Stimulated activated CD4-positive, alpha-beta T cell treated with anti-CD3 and anti-CD28 coated beads, Interleukin-4, amount 100 ng/mL, for 24 hours (primary cell): ENCODE data around the gene BCAR3.
"Not testable (repeated sequence)": the region's sequence is repeated elsewhere in the genome, so short reads cannot be mapped to it uniquely, and the experiment has no call there.

Source experiments
- DNase-seq: peaks from one replicate; pipeline ENCODE4 v3.0.0-alpha.2; 2020

Gene BCAR3

DNA sequence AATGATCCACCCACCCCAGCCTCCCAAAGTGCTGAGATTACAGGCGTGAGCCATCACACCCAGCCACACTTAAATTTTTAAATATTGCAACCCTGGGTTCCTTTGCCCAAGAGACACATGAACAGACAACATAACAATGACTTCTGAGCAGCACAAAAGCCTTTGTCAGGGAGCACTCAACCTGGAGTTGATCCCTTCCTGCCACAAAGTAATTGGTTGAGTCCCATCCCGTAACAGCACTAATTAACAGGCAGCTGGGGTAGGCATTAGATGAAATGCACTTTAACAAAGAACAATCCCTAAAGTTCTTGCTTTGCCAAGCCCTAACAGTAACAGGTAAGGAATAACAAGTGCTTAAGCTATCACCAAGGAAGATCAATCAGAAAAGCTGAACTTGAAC is 5.9 kb upstream of the BCAR3 start:
- no peak for DNase-seq

DNA sequence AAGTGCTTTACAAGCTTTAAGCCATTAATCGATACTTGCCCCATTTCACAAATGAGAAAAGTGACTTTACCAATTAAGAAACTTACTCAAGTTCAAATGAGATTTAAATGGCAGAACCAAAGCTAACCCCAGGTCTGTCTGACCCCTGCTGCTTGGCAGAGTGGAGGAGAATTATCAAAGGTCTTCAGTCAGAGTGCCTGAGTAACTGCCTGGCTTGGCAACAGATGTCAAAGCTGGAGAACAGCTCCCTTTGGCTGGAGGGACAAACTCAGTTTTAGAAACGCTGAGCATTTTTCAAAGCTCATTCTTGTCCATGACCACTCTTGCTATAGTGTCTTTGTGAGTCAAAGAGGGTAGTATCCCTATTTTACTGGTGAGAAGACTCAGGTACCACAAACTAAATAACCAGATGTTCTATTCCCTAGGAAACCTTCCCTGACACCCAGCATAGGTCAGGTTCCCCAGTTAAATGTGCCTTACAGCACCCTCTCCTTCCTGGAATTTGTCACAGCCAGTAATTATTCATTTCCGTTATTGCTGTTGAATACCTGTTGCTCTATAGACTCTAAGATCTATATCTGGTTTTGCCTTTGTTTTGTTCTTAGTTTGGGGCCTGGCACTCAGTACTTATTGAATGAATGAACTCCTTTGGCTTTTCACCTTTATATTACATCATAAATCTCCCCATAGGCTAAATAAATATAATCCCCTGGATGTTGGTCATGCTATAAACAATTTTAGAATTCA is 5.0 kb upstream of the BCAR3 start:
- DNase-seq = no peak

DNA sequence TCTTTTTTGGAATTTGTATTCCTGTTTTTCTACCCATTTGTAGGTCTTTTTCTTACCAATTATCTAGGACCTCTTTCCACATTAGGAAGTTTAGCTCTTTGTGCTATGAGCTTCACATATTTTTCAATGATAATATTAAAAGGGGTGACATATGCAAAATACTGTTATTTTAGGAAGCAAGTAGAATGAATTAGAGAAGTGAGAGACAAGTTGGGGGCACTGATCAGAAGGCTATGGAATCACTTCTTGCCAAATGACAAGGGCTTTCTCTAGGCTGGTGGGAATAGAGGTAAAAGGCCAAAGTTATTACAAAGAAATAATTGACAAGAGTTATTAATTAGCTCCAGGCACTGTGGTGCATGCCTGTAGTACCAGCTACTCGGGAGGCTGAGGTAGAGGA is 4.3 kb upstream of the BCAR3 start:
- no peak for DNase-seq

DNA sequence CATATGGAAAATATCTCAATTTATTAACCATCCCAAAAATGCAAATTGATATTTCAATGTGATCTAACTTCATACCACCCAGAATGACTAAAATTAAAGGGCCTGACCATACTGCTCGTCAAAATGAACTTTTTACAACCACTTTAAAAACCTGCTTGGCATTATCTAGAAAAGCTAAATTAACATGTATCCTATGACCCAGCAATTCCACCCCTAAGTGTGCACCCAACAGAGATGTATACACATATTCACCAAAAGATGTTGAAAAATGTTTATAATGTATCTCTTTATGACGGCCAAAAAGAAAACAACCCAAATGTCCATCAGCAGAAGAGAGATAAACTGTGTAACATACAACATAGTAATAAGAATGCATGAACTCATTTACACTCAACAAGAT is 1.6 kb upstream of the BCAR3 start:
- no peak for DNase-seq

DNA sequence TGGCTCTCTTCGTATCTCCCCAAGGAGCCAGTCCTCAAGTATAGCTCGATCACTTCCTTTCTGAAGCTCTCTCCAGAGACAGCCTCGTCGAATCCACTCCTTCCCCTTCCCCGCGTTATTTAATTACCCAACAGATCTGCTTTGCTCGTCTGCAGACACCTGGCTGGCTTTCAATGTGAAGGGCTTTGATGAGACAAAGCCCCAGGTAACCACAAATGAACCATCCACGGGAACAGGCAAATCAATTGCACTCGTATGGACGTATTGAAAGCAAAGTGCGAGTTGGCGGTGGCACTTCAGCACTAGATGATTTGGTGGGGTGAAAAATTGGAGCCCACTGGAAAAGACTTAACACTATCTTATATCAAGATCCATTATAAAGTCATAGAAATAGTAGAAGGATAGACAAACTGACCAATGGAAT is 364 bp upstream of the BCAR3 start:
- no peak for DNase-seq

DNA sequence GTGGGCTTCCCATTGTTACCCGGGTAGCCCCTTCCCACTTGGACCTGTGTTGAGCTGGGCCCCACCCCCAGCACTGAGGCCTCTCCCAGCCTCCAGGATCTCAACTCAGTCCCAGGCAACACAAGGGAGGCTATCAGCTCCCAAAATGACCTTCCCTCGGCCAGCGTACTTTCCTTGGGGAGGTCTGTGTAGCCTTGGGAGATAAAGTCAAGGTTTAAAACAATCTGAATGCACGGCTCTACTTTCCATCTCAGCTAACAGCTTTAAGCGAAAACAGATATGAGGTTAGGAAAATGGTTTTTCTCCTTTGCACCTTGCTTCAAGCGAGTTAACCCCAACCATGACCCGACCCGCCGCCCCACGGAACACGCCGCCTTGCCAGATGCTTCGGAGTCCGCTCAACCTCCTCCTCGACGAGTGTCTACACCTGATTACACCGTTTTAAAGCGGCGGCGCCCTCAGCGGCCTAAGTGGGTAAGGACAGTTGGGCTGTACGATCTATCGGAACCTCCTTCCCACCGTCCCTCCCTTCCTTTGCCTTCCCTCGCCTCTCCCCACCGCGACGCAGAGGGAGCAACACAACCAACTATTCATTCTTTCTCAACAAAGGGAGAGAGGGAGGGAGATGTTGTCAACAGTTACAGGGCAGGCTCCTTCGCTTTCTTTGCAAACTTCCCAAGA is 1.1 kb downstream of the BCAR3 start:
- DNase-seq = peak; percentile 44

DNA sequence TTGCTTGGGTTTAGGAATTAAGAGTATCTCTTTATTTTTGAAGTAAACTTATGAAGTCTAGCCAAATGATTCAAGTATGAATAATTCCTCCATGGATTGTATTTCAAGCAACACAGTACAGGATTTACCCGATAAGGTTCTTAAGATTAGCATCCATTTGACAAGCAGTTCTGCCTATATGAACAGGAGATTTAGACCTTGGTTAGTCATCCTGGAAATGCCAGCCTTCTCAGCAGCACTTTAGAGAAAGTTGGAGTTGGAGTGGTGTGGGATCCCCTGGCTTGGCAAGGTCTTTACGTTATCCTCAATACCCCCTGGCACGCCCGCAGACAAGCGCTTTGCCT is 1.6 kb downstream of the BCAR3 start:
- DNase-seq = no peak

DNA sequence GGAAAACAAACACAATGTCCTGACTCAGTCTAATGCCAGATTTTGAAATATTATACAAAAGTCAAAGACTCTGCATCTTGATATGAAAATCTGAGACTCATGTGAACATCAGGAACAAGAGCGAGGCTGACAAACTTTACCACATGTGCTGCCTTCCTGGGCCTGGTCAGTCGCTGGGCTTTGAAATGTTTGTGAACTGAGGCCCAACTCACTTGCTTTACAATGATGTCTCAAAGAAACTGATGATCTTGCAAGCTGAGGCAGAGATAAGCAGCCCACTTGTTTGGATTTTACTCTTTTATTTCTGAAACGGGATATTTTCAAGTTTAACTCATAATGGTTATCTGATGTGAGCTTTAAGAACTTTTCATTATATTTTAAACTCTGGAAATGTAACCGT is 2.1 kb downstream of the BCAR3 start:
- DNase-seq = no peak

DNA sequence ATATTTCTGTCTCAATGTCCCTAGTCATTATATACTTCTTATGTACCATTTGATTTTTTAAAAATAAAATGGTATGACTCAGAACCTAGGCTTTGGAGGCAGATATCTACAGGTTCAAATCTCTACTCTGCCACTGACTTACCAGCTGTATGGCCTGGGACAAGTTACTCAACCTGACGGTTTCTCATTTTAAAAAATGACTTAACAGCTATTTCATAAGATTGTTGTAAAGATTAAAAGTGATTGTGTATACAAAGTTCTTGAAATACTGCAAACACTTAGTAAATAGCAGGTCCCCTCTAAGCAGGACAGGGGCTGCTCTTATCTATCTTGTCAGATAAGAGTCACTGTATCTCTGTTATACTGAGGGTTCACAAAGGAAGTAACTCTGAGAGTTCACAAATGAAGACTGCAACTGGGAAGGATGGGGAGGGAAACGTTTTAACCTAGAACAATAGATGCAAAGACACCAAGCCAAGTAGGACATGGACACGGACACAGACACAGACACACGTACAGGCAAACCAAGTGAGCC is 2.6 kb downstream of the BCAR3 start:
- no peak for DNase-seq

DNA sequence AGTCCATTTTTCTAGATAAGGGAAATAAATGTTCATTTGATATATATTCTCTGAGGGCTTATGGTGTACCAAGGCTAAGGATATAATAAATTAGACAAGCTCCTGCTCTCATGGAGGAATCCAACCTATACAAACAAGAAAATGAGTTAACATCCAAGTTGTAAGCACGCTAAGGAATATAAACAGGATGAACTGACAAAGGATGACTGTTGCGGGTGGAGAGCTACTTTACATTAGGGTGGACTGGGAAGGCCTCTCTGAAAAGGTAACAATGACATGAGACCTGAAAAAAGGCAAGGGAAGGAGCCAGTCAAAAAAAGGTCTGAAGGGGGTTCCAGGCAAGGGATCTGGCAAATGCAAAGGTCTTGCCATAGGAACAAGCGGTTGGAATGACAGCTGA is 3.1 kb downstream of the BCAR3 start:
- no peak for DNase-seq

DNA sequence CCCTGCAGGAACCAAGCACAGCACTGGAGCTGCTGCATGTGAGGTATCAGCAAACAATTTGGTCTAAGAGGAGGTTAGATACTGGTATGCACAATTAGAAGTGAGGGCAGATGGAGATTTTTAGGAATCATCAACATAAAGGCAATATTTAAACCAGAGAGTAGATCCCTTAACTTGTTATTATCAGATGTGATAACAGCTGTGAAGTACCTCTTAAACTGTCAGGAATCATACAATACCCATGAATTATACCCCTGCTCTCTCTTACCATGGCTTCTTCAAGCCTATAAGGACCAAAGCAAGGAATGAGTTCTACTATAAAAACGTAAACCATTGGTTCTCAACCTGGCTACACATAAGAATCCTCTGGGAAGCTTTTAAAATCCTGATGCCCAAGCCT is 3.9 kb downstream of the BCAR3 start:
- DNase-seq = no peak

DNA sequence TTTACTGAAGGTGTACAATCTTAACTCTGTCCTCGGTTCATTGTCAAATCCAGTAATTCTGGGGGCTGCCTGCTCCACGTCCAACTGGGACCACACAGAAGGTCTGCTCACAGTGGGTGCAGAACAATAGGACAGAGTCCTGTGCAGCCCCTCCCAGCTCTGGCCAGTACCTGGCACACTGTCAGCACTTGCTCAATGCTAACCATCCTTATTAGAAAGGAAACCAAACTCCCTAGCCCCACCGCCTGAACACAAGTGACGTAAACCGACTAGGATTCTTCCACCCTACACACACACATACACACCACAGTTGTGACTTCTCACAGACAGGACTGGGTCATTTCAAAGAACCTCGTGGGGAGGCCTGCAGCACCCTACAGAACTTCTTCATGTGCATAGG is 5.2 kb downstream of the BCAR3 start:
- no peak for DNase-seq

DNA sequence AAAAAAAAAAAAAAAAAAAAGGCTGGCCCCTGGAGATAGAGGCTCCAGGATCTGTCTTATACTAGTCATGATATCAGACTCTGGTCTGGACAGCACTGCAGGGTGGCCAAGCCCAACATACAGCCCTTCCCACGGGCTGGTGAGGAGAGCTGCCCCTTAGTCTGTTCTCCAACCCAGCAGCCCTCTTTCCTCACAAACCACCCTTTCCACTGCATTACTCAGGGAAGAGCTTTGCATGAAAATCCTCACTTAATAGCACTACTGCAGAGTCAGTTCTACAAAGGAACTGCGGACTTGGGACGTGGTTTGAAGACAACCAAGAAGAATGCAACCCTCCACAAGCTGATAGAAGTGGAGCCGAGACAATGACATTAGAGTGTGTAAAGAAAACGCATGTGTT is 5.7 kb downstream of the BCAR3 start:
- DNase-seq = no peak

DNA sequence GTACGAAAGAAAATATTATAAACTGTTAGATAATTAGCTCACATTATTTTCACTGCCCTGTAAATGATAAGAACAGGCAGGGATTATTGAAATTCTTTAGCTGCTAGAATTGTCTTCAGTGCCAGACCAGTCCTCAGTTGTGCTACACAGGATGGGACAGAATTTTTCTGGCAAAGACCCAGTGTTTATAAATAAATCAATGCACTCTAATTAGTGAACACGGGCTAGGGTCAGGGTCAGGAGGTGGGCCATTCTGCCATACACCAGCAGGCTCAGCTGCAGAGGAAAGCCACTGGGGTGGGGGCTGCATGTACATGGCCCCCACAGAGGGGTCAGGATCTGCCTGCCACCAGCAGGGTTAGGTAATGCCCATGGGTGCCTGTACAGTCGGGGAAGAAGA is 6.4 kb downstream of the BCAR3 start:
- DNase-seq = no peak

DNA sequence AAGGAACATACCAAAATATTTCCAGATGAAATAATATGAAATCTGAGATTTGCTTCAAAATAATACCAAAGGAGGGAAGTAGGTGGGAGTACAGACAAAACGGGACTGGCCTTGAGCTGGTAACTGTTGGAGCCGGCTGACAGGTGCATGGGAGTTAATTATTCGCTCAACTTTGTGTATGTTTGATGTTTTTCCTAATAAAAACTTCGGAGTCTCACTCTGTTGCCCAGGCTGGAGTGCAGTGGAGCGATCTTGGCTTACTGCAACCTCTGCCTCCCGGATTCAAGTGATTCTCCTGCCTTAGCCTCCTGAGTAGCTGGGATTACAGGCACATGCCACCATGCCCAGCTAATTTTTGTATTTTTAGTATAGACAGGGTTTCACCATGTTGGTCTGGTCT is 7.6 kb downstream of the BCAR3 start:
- not testable (repeated sequence) for DNase-seq

DNA sequence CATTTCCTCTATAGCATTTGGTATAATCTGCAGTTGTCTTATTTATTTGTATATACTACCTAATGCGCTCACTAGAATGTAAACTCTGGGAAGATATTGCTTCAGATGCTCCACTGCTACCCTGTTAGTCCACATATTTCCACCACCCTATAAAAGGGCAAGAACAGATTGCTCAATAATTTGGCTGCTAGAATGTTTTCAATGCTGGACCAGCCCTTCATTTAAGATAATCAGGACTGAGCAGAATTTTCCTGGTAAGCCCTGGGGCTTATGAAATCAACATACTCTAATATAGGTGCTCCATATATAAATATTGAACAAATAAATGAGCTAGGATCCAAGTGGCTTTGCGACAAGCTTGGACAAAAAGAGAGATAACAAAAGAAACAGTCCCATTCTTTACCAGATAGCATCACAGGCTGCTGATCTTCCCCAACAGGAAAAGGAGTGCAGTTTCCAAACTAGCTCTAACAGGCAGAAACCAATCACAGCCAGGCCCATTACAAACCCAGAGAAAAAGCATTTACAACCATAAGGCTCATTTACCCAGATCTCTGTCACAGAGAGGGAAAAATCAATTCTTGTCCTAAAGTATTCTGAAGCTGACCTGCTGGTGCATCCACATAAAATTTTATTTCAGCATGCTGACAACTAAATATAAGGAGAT is 8.3 kb downstream of the BCAR3 start:
- no peak for DNase-seq

DNA sequence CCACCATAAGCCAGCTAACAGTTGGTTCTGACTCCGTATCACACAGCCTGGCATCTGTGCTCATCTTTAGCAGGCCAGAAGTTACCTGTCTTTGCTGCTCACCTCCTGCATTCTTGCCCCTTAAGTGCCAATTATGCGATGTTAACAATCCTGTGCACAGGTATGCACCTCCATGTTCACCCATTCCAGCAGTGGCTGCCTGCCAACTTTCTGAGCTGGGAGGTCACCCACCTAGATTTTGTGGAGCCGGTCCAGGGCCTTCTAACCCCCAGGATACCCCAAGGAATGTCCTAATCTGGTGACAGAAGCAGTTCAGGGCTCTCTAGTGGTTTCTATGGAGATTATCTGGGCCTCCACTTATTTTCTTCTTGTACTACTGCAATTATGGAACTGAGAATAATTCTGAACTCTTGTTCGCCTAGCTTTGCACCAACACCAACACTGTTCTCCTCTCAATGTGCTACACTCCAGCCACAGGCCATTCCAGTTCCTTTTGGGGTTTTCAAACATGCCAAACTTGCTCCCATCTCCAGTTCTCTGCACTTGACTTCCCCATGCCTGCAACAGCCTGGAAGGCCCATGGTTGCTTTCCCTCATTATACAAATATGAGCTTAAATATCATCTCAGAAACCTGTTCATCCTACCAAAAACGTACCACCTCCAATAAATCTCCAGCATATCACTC is 9.0 kb downstream of the BCAR3 start:
- no peak for DNase-seq

DNA sequence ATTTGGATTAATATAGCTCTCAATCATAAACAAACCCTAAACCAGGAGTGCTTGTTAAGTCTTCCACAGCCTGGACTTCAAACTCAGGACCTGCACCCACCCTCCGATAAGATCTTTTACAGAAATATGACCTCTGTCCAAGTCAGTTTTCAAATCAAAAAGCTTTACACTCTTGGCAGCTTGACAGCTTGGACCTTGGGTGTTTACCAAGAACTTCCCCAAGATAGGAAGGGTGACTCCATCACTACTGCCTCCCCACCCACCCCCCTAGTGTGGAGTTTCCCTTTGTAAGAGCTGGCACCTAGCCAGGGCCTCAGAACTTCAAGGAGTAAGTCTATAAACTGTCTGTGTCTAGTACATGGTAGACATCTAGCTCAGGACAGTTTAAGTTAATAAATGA is 9.6 kb downstream of the BCAR3 start:
- DNase-seq = no peak

DNA sequence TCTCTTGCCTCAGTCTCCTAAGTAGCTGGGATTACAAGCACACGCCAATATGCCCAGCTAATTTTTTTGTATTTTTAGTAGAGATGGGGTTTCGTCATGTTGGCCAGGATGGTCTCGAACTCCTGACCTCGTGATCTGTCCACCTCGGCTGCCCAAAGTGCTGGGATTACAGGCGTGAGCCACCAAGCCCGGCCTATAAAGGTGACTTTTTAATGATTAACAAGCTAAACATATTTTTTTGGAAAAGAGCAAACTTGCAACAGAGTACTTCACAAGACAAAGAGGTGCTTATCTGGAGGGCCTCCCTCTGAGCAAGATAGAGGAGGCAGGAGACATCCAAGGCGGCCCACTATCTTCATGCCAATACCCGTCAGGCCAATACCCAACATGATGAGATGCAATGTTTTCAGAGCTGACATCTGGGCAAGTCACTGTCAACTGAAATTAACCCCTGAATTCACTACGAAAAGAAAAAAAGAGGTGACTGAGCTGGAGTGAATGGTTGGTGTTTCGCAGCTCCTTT is 10.5 kb downstream of the BCAR3 start:
- no peak for DNase-seq

DNA sequence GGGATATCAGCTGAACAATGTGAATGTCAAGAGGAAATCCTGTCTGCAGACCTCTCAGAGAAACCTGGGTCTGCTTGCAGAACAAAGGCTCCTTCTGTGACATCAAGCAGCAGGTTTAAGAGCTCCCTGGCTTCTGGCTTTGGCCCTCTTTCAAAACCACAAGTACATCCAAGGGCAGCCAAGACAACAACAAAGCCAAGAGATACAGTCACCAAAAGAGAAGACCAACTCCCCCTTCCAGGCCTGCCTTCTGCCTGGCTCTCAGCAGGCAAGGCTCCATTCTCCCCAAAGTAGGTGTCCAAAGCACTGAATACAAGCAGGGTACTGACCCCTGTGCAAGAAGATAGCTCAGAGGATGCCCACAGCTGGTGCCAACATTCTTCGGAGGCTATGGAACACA is 11.5 kb downstream of the BCAR3 start:
- no peak for DNase-seq

DNA sequence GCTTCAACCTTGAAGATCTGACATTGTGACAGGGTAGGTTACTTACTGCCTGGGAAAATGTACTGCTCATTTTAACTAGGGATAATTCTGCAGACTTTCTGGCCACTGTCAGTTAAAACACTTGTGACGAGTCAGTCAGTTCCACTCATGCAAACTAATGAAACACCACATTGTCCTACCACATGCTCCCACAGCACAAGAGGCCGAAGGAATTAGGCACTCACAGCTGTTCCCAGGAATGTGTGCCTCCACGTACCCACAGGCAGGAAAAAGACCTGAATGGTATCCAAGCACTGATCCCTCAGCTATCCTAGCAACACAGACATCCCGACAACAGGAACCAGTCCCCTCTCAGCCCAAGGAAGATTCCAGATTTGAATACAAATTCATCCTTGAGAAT is 12.3 kb downstream of the BCAR3 start:
- no peak for DNase-seq

DNA sequence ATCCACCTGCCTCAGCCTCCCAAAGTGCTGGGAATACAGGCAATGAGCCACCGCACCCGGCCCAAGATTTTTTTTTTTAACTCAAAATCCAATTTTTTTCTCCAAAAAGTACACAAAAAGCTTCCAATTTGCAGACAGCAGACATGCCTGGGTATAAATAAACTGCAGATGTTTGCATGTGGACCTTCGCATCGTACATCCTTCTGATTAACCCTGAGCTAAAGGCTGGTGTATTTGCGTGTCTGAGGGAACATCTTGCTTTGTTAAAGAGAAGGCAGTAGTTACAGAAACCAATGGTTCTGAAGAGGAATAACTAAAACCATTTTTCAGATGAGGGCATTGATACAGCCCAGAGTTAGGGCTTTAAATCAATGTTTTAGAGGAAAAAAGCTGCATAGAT is 12.7 kb downstream of the BCAR3 start:
- DNase-seq = no peak

DNA sequence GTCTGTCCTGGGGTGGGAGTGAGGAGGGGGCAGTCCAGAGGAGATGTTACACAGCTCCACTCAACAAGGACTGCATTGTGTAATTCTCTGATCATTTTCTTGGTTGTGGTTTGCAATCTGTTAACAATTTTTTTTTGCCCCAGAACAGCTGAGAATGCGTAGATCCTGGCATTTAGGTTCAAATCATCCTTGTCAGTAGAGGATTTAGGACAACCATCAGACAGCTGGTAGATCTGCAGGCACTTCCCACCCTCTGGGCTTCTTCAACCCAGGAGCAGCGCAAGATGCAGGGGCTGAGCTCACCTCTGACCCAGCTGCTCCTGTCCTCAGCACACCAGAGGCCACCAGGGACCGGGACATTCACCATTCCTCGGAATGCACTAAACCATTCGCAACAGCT is 13.5 kb downstream of the BCAR3 start:
- no peak for DNase-seq
